Thyroid gland (tissue), 4 donors: ENCODE data around the gene JAG1. TPM values are rescaled to one million over a fixed set of nuclear protein-coding genes. Genes with fewer than 3 reads are reported as not detected.

Source experiments
- DNase-seq, 2 donors: peaks; one replicate each; pipeline ENCODE4 v3.0.0-alpha.2; 2019
- H3K27ac ChIP-seq, 3 donors: fragments of 200-600 bp; sonication (generic); 1 replicate in 2 of 3; 2 replicates in 1 of 3; pipeline ENCODE4 v1.5.1; 2016 to 2019; ENCODE audit warnings: mild to moderate bottlenecking in 1 of 3, moderate library complexity in 1 of 3
- H3K27me3 ChIP-seq: fragments of 200-600 bp; sonication (generic); one replicate; pipeline ENCODE4 v1.5.1; 2019
- H3K36me3 ChIP-seq, 2 donors: fragments of 200-600 bp; sonication (generic); one replicate each; pipeline ENCODE4 v1.5.1; 2016 to 2019
- H3K4me1 ChIP-seq, 2 donors: fragments of 200-600 bp; sonication (generic); one replicate each; pipeline ENCODE4 v1.5.1; 2017 to 2019
- H3K4me3 ChIP-seq, 3 donors: fragments of 200-600 bp; sonication (generic); replicated peaks in 1 of 3; 1 replicate in 2 of 3; 2 replicates in 1 of 3; pipeline ENCODE4 v1.5.1; 2016; ENCODE audit warnings: mild to moderate bottlenecking in 1 of 3
- H3K9me3 ChIP-seq: fragments of 200-600 bp; sonication (generic); one replicate; pipeline ENCODE4 v1.5.1; 2017
- POLR2A ChIP-seq, 2 donors: fragments of 450-650 bp; IDR thresholded peaks; one replicate each; pipeline ENCODE4 v1.6.1; 2017; ENCODE audit warnings: antibody characterized with exemption in 2 of 2, mild to moderate bottlenecking in 2 of 2, moderate library complexity in 1 of 2
- WGBS, 2 donors: methylation state at CpG; one replicate each; pipeline ENCODE4 v1.1.5; 2017; 5-methylcytosine and 5-hydroxymethylcytosine counted together
- intact Hi-C: fragments of 100-400 bp; cut with DNase I; formaldehyde crosslinking; loops from one replicate; pipeline ENCODE4 v1.15.1; 2023
- total RNA-seq, 4 donors: library from RNA; depleted of rRNA; stranded (reverse); fragments of >200 nt; gene quantifications; one replicate each; pipeline ENCODE4 v1.2.3, GENCODE V29; 2016
- TF ChIP-seq, protein P1 (sequence below), 6 experiments: fragments of 200-600 bp in 3 of 6; fragments of 450-650 bp in 3 of 6; sonication (generic) in 3 of 6; IDR thresholded peaks; one replicate each; pipeline ENCODE4 v1.5.1; 2016 to 2019; ENCODE audit warnings: antibody characterized with exemption in 6 of 6, mild to moderate bottlenecking in 2 of 6, inconsistent platforms in 1 of 6, moderate library complexity in 1 of 6

Gene JAG1
- total RNA-seq, 4 donors from 2014 or later = 41.2 to 67.9 (median 46.2) TPM

DNA sequence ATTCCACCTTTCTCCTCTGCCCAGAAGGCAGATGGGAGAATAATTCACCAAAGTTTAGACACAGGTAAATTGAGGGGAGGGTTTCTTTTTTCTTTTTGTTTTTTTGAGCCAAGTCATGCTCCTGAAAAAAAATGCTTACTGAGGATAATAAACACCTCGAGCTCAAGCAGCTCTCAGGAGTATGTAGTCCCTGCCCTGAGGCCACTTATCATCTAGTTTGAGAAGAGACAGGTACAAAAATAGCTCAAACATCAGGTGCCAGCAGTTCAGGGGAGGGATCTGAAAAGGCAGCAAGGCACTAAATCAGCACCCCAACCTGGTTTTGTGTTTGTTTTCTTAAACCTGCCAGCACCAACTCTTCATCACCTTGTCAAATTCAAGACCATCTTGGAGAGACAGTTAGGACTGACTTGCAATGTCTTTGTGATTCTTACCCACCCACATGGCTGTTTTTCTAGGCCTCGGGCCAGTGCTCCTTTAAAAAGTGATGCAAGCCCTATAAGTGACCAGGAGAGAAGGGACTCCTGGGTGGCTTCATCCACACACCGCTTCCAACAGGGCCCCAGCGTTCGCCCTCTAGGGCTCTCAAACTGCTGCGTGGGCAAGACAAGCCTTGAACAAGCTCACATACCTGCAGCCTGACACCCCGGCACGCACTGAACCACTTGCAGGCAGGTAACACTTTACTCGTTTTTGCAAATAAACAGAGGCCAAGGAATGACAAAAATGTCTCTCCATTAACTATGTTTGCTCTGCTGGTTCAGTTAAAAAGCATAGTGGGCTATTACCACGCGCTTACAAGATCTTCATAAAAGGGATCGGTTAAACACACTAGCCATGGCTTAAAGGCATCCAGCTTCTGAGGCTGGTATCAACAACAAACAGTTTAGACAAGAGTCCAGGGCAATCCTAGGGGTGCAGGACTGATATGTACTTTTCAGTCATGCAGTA lies 13.9 kb downstream of the JAG1 start:
- H3K27ac ChIP-seq = peak overlapping the region; percentile 68 to 93 (median 86)
- H3K27me3 ChIP-seq = no peaks in the 10 kb centered on the region
- intact Hi-C loops = no loop called here
- TF ChIP-seq, protein P1, sequence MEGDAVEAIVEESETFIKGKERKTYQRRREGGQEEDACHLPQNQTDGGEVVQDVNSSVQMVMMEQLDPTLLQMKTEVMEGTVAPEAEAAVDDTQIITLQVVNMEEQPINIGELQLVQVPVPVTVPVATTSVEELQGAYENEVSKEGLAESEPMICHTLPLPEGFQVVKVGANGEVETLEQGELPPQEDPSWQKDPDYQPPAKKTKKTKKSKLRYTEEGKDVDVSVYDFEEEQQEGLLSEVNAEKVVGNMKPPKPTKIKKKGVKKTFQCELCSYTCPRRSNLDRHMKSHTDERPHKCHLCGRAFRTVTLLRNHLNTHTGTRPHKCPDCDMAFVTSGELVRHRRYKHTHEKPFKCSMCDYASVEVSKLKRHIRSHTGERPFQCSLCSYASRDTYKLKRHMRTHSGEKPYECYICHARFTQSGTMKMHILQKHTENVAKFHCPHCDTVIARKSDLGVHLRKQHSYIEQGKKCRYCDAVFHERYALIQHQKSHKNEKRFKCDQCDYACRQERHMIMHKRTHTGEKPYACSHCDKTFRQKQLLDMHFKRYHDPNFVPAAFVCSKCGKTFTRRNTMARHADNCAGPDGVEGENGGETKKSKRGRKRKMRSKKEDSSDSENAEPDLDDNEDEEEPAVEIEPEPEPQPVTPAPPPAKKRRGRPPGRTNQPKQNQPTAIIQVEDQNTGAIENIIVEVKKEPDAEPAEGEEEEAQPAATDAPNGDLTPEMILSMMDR (IDR thresholded peaks at IDR 0.05) = no peak
- no peaks in the 10 kb centered on the region for H3K9me3 ChIP-seq
- no peak overlapping the region for H3K4me3 ChIP-seq
- H3K36me3 ChIP-seq = peaks cover 3 to 12% of the 10 kb centered on the region in 2 donors
- DNase-seq = peak; percentile 89 to 95
- H3K4me1 ChIP-seq = peaks cover 53 to 96% of the 10 kb centered on the region in 2 donors
- 27 to 59% methylated on average over 12 of the region's 12 CpGs for WGBS, 2 donors

DNA sequence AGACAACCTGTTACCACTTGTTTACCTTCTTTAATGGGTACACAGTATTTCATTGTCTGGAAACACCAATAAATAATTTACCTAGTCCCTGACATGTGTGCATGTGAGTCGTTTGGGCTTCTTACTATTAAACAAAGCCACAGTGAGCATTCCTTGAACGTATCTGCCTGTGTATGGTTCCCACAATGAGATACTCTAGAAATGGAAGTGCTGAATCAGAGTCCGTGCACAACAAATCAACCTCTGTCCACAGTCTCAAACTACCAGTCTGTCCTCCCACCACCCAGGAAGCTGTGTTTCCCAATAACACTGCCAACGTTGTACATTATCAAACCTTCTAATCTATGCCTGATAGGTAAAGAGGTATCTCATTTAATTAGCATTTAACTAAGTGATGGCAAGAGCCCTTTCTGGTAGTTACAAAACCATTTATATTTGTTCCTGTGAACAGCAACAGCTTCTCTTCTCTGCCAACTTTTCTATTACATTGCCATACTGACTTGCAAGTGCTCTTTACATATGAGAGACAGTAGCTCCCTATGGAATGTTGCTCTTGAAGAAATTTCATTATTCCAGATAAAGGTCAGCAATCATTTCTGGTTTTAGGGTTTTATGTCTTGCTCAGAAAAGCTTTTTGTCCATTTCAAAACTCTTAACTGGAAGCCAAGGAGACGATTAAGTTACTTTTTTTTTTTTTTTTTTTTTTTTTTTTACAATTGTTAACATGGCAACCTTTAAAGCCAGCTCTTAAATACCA lies 14.7 kb downstream of the JAG1 start:
- TF ChIP-seq POLR2A (IDR thresholded peaks at IDR 0.05) = no peak
- TF ChIP-seq, protein P1 (IDR thresholded peaks at IDR 0.05) = no peak
- no peak for DNase-seq
- Histone ChIP-seq H3K4me1 (peaks cover 55 to 96% of the 10 kb centered on the region in 2 donors), H3K9me3 (no peaks in the 10 kb centered on the region), H3K27me3 (no peaks in the 10 kb centered on the region), H3K36me3 (peaks cover 3 to 12% of the 10 kb centered on the region in 2 donors), H3K4me3 (no peak overlapping the region), H3K27ac (peak overlapping the region; percentile 68 to 93 (median 86))
- WGBS, 2 donors = 64 to 67% methylated on average over 5 of the region's 5 CpGs
- intact Hi-C loops = no loop called here

DNA sequence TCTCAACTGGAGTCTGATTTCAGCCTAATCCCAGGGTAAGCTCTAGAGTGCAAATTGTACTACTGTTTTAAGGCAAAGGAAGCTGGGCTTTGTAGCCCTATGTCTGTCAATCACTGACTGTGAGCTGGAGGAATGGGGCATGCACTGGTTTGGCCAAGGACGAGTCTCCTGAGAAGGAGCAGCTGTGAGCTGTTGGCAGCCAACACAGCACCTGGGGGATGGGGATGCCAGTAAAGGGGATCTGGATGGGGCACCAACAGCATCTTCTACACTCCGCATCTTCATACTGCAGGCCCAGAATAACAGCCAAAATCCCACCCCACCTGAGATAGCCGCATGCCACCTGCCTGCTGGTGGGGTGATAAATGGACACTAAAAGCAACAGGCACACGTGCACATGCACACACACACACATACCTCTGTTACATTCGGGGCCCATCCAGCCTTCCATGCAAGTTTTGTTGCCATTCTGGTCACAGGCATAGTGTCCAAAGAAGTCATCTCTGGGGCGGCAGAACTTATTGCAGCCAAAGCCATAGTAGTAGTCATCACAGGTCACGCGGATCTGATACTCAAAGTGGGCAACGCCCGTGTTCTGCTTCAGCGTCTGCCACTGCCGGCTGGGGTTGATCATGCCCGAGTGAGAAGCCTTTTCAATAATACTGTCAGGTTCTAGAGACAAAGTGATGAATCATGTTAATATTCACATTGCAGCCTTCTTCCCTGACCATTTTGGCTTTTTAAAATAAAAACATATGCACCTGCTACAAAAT lies 15.6 kb downstream of the JAG1 start:
- Histone ChIP-seq H3K4me1 (peaks cover 63 to 97% of the 10 kb centered on the region in 2 donors), H3K27me3 (no peaks in the 10 kb centered on the region), H3K27ac (peak overlapping the region; percentile 68 to 93 (median 86)), H3K9me3 (no peaks in the 10 kb centered on the region), H3K36me3 (peaks cover 3 to 12% of the 10 kb centered on the region in 2 donors), H3K4me3 (no peak overlapping the region)
- intact Hi-C loops = no loop called here
- DNase-seq = peak in 1 of 2 donors; percentile 45
- WGBS, 2 donors = 86 to 90% methylated on average over 13 of the region's 13 CpGs
- TF ChIP-seq, protein P1 (IDR thresholded peaks at IDR 0.05) = no peak
- no peak for TF ChIP-seq POLR2A (IDR thresholded peaks at IDR 0.05)

DNA sequence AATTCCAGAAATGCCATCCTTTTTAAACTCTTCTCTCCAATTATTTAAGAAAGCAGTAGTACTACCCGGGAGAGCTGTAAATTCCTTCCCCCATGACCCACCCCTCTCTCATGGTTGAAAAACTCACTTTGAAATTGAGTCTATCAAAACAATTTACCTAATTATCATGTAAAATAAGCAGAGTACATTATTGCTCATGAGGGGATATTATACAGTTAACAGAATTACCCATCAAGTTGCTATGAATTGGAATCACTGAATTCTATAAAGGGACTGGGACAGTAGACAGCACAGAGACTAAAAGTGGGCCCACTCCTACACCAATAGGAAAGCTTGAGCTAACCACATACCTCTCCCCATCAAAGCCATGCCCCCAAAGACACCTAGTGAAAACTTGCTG lies 16.3 kb downstream of the JAG1 start:
- intact Hi-C loops = no loop called here
- Histone ChIP-seq H3K27me3 (no peaks in the 10 kb centered on the region), H3K27ac (peak overlapping the region in 2 of 3 donors; percentile 86 to 93), H3K4me3 (no peak overlapping the region), H3K4me1 (peaks cover 69 to 97% of the 10 kb centered on the region in 2 donors), H3K36me3 (peaks cover 3 to 7% of the 10 kb centered on the region in 2 donors), H3K9me3 (no peaks in the 10 kb centered on the region)
- no peak for TF ChIP-seq POLR2A (IDR thresholded peaks at IDR 0.05)
- TF ChIP-seq, protein P1 (IDR thresholded peaks at IDR 0.05) = no peak
- WGBS, 2 donors = 75 to 84% methylated on average over 1 of the region's 1 CpG
- DNase-seq = no peak
